GM12878 (cell line): ENCODE results near the gene MYRFL.

ENCODE experiments used
- CTCF ChIP-seq, 3 experiments: IDR thresholded peaks in 2 of 3; conservative IDR thresholded peaks in 1 of 3; 2 replicates each; pipeline ENCODE4 v1.5.1; 2011; ENCODE audit warnings: low read depth in 3 of 3, low read length in 3 of 3, mild to moderate bottlenecking in 3 of 3, control low read depth in 2 of 3, moderate library complexity in 2 of 3, inconsistent platforms in 1 of 3, mixed read lengths in 1 of 3; ENCODE audit not compliant: control insufficient read depth in 2 of 3, insufficient read depth in 1 of 3; ENCODE audit errors: extremely low read depth in 1 of 3
- GATAD2B ChIP-seq: fragments of 450-650 bp; conservative IDR thresholded peaks from 2 replicates; pipeline ENCODE4 v1.6.1; 2017; ENCODE audit warnings: low read depth, mild to moderate bottlenecking, moderate library complexity
- TCF3 ChIP-seq: IDR thresholded peaks from 2 replicates; pipeline ENCODE4 v1.6.1; 2012; ENCODE audit warnings: low read depth, mild to moderate bottlenecking, low read length, borderline replicate concordance; ENCODE audit not compliant: insufficient read depth

GRCh38 chr12:69936214-69936731 is 111.2 kb downstream of the MYRFL start:
- no peak for TF ChIP-seq TCF3
- no peak for TF ChIP-seq CTCF (IDR thresholded peaks at IDR 0.05 in 2 of 3, conservative IDR thresholded peaks at IDR 0.05 in 1 of 3; ENCODE audit: control insufficient read depth in 2 of 3, extremely low read depth in 1 of 3, insufficient read depth in 1 of 3, low read depth in 3 of 3, low read length in 3 of 3)
- no peak for TF ChIP-seq GATAD2B
